Measurements from ENCODE around the gene MOAP1. TPM values are rescaled to one million over a fixed set of nuclear protein-coding genes. Genes with fewer than 3 reads are reported as not detected.

Gene MOAP1
- polyA plus RNA-seq, 1 donor from 2014 or later = 224 TPM

DNA sequence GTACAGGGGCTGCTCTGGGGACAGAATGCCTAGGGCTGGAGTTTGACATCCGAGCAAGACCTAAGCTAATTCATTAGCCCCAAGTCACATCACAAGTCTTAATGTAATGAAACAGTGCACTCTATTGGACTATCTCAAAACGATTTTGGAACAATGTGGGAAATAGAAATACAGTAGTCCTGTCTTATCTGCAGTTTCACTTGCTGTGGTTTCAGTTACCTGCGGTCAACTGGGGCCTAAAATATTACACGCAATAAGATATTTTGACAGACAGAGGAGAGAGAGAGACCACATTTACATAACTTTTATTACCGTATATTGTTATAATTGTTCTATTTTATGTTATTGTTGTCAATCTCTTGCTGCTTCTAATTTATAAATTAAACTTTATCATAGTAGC is 21.1 kb downstream of the MOAP1 start:
- H4K20me1 ChIP-seq (ENCODE audit: insufficient read depth) = no peaks in the 10 kb centered on the region
- H3K79me2 ChIP-seq (replicated peaks; ENCODE audit: insufficient read depth, low read length) = no peaks in the 10 kb centered on the region
- no peaks in the 10 kb centered on the region for H3K9me2 ChIP-seq (ENCODE audit: insufficient read depth, low read length)
- no peaks in the 10 kb centered on the region for H3K9me3 ChIP-seq (ENCODE audit: low read length)
- no peak overlapping the region for H3K4me2 ChIP-seq (ENCODE audit: low read length)
- H3K27ac ChIP-seq (ENCODE audit: low read length) = no peak overlapping the region
- H2AFZ ChIP-seq (ENCODE audit: low read depth, low read length) = no peak overlapping the region
- H3K9ac ChIP-seq (ENCODE audit: low read length) = no peak overlapping the region
- H3K36me3 ChIP-seq (ENCODE audit: insufficient read depth, low read length) = no peaks in the 10 kb centered on the region
- TF ChIP-seq EP300 (conservative IDR thresholded peaks at IDR 0.05; ENCODE audit: poor library complexity, severe bottlenecking) (no peak), EZH2 (IDR thresholded peaks at IDR 0.05; ENCODE audit: borderline replicate concordance, insufficient read depth, low read length, poor library complexity, severe bottlenecking) (no peak)
- no peaks in the 10 kb centered on the region for H3K27me3 ChIP-seq (ENCODE audit: insufficient read depth, low read depth, low read length)
- no peaks in the 10 kb centered on the region for H3F3A ChIP-seq (ENCODE audit: insufficient read depth, low read length, poor library complexity, severe bottlenecking)
- H3K4me3 ChIP-seq (ENCODE audit: low read length) = no peak overlapping the region

DNA sequence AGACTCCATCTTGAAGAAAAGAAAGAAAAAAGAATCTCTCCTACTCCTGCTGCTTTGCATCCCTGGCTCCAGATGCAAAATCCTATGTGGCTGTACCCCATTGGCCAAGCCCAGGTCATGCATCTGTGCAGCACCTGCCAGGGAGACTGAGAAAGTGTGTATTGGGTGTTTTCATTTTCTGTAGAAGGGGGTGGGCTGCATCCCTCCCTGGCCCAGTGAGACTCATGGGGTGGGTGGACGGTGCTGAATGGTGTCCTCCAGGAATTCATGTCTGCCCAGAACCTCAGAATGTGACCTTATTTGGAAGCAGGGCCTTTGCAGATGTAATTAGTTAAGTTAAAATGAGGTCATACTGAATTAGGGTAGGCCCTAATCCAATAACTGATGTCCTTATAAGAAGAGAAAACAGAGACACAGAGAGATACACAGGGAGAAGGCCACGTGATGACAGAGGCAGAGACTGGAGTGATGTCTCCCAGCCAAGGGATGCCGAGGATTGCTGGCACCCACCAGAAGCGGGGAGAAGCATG is 23.2 kb downstream of the MOAP1 start:
- H3K4me3 ChIP-seq (ENCODE audit: low read length) = no peak overlapping the region
- no peak overlapping the region for H3K4me2 ChIP-seq (ENCODE audit: low read length)
- TF ChIP-seq RAD21 (conservative IDR thresholded peaks at IDR 0.05) (no peak), POLR2AphosphoS5 (IDR thresholded peaks at IDR 0.05) (no peak), EP300 (conservative IDR thresholded peaks at IDR 0.05; ENCODE audit: poor library complexity, severe bottlenecking) (no peak), TAF1 (IDR thresholded peaks at IDR 0.05; ENCODE audit: low read depth) (no peak), EZH2 (IDR thresholded peaks at IDR 0.05; ENCODE audit: borderline replicate concordance, insufficient read depth, low read length, poor library complexity, severe bottlenecking) (no peak), SMC3 (conservative IDR thresholded peaks at IDR 0.05; ENCODE audit: poor library complexity) (no peak), MXI1 (conservative IDR thresholded peaks at IDR 0.05; ENCODE audit: poor library complexity, severe bottlenecking) (no peak)
- TF ChIP-seq, protein P1, sequence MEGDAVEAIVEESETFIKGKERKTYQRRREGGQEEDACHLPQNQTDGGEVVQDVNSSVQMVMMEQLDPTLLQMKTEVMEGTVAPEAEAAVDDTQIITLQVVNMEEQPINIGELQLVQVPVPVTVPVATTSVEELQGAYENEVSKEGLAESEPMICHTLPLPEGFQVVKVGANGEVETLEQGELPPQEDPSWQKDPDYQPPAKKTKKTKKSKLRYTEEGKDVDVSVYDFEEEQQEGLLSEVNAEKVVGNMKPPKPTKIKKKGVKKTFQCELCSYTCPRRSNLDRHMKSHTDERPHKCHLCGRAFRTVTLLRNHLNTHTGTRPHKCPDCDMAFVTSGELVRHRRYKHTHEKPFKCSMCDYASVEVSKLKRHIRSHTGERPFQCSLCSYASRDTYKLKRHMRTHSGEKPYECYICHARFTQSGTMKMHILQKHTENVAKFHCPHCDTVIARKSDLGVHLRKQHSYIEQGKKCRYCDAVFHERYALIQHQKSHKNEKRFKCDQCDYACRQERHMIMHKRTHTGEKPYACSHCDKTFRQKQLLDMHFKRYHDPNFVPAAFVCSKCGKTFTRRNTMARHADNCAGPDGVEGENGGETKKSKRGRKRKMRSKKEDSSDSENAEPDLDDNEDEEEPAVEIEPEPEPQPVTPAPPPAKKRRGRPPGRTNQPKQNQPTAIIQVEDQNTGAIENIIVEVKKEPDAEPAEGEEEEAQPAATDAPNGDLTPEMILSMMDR (IDR thresholded peaks at IDR 0.05; ENCODE audit: poor library complexity, severe bottlenecking) = no peak
- TF ChIP-seq, protein P2, sequence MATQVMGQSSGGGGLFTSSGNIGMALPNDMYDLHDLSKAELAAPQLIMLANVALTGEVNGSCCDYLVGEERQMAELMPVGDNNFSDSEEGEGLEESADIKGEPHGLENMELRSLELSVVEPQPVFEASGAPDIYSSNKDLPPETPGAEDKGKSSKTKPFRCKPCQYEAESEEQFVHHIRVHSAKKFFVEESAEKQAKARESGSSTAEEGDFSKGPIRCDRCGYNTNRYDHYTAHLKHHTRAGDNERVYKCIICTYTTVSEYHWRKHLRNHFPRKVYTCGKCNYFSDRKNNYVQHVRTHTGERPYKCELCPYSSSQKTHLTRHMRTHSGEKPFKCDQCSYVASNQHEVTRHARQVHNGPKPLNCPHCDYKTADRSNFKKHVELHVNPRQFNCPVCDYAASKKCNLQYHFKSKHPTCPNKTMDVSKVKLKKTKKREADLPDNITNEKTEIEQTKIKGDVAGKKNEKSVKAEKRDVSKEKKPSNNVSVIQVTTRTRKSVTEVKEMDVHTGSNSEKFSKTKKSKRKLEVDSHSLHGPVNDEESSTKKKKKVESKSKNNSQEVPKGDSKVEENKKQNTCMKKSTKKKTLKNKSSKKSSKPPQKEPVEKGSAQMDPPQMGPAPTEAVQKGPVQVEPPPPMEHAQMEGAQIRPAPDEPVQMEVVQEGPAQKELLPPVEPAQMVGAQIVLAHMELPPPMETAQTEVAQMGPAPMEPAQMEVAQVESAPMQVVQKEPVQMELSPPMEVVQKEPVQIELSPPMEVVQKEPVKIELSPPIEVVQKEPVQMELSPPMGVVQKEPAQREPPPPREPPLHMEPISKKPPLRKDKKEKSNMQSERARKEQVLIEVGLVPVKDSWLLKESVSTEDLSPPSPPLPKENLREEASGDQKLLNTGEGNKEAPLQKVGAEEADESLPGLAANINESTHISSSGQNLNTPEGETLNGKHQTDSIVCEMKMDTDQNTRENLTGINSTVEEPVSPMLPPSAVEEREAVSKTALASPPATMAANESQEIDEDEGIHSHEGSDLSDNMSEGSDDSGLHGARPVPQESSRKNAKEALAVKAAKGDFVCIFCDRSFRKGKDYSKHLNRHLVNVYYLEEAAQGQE (IDR thresholded peaks at IDR 0.05; ENCODE audit: borderline replicate concordance) = no peak
- no peaks in the 10 kb centered on the region for H3K9me3 ChIP-seq (ENCODE audit: low read length)
- H2AFZ ChIP-seq (ENCODE audit: low read depth, low read length) = no peak overlapping the region
- H4K20me1 ChIP-seq (ENCODE audit: insufficient read depth) = no peaks in the 10 kb centered on the region
- H3K9ac ChIP-seq (ENCODE audit: low read length) = no peak overlapping the region
- H3K79me2 ChIP-seq (replicated peaks; ENCODE audit: insufficient read depth, low read length) = no peaks in the 10 kb centered on the region
- no peaks in the 10 kb centered on the region for H3F3A ChIP-seq (ENCODE audit: insufficient read depth, low read length, poor library complexity, severe bottlenecking)
- H3K9me2 ChIP-seq (ENCODE audit: insufficient read depth, low read length) = no peaks in the 10 kb centered on the region
- H3K27me3 ChIP-seq (ENCODE audit: insufficient read depth, low read depth, low read length) = no peaks in the 10 kb centered on the region
- H3K27ac ChIP-seq (ENCODE audit: low read length) = no peak overlapping the region
- H3K36me3 ChIP-seq (ENCODE audit: insufficient read depth, low read length) = no peaks in the 10 kb centered on the region
